Neuronal stem cell (in vitro differentiated cells): Measurements from ENCODE around the gene CSF3R.

Experiments used
- DNase-seq: peaks from one replicate; pipeline ENCODE4 v3.0.0-alpha.2; 2013; ENCODE audit warnings: low spot score
- H2AFZ ChIP-seq: one replicate; pipeline ENCODE4 v1.6.1; 2013; ENCODE audit warnings: mild to moderate bottlenecking, low read length, inconsistent platforms
- H2AK5ac ChIP-seq: 2 replicates; pipeline ENCODE4 v1.6.1; 2013; ENCODE audit warnings: low read depth, mild to moderate bottlenecking, inconsistent platforms, low read length, moderate library complexity, mixed read lengths
- H2BK120ac ChIP-seq: 2 replicates; pipeline ENCODE4 v1.6.1; 2013; ENCODE audit warnings: low read depth, mild to moderate bottlenecking, inconsistent platforms, low read length, moderate library complexity, mixed read lengths
- H2BK12ac ChIP-seq: one replicate; pipeline ENCODE4 v1.6.1; 2013; ENCODE audit warnings: low read length, inconsistent platforms
- H2BK15ac ChIP-seq: 2 replicates; pipeline ENCODE4 v1.6.1; 2013; ENCODE audit warnings: mild to moderate bottlenecking, low read length, inconsistent platforms, mixed read lengths
- H2BK5ac ChIP-seq: one replicate; pipeline ENCODE4 v1.6.1; 2013; ENCODE audit warnings: inconsistent platforms, mild to moderate bottlenecking, low read length, moderate library complexity
- H3K14ac ChIP-seq: one replicate; pipeline ENCODE4 v1.6.1; 2013; ENCODE audit warnings: low read length, inconsistent platforms
- H3K18ac ChIP-seq: 2 replicates; pipeline ENCODE4 v1.6.1; 2013; ENCODE audit warnings: low read length, inconsistent platforms
- H3K23ac ChIP-seq: 2 replicates; pipeline ENCODE4 v1.6.1; 2013; ENCODE audit warnings: low read depth, mild to moderate bottlenecking, mixed read lengths, low read length, inconsistent platforms; ENCODE audit not compliant: poor library complexity
- H3K27ac ChIP-seq: replicated peaks from 3 replicates; pipeline ENCODE4 v1.5.1; 2013; ENCODE audit warnings: low read length, inconsistent platforms
- H3K27me3 ChIP-seq, 3 experiments: 2 replicates each; pipeline ENCODE4 v1.6.1; 2013; ENCODE audit warnings: low read length in 3 of 3, mild to moderate bottlenecking in 2 of 3, inconsistent platforms in 1 of 3, low read depth in 1 of 3, mixed read lengths in 1 of 3, moderate library complexity in 1 of 3; ENCODE audit not compliant: control insufficient read depth in 3 of 3, insufficient read depth in 3 of 3
- H3K36me3 ChIP-seq, 2 donors: replicated peaks in 1 of 2; 2 replicates each; pipeline ENCODE4 v1.6.1; 2013; ENCODE audit warnings: low read length in 2 of 2; ENCODE audit not compliant: control insufficient read depth in 2 of 2, insufficient read depth in 2 of 2
- H3K4ac ChIP-seq: 2 replicates; pipeline ENCODE4 v1.6.1; 2013; ENCODE audit warnings: inconsistent platforms, mild to moderate bottlenecking, low read length, moderate library complexity
- H3K4me1 ChIP-seq, 2 donors: 1 replicate in 1 of 2; 2 replicates in 1 of 2; pipeline ENCODE4 v1.6.1; 2013; ENCODE audit warnings: low read length in 2 of 2, low read depth in 1 of 2; ENCODE audit not compliant: control insufficient read depth in 2 of 2, insufficient read depth in 1 of 2
- H3K4me2 ChIP-seq: one replicate; pipeline ENCODE4 v1.6.1; 2013; ENCODE audit warnings: mild to moderate bottlenecking, low read length, inconsistent platforms; ENCODE audit not compliant: insufficient read depth, poor library complexity, severe bottlenecking
- H3K4me3 ChIP-seq, 2 donors: 2 replicates each; pipeline ENCODE4 v1.5.1; 2013; ENCODE audit warnings: low read length in 2 of 2, mild to moderate bottlenecking in 2 of 2, inconsistent platforms in 1 of 2, moderate library complexity in 1 of 2
- H3K79me1 ChIP-seq: one replicate; pipeline ENCODE4 v1.6.1; 2013; ENCODE audit warnings: low read depth, mild to moderate bottlenecking, inconsistent platforms, low read length, moderate library complexity
- H3K9ac ChIP-seq: one replicate; pipeline ENCODE4 v1.6.1; 2013; ENCODE audit warnings: mild to moderate bottlenecking, low read depth, low read length, inconsistent platforms; ENCODE audit not compliant: poor library complexity
- H3K9me3 ChIP-seq, 2 donors: replicated peaks in 1 of 2; 2 replicates each; pipeline versions ENCODE3 to v1.6.1; 2013; ENCODE audit warnings: low read length in 2 of 2, mild to moderate bottlenecking in 2 of 2, inconsistent platforms in 1 of 2, low read depth in 1 of 2, mixed read lengths in 1 of 2, moderate library complexity in 1 of 2; ENCODE audit not compliant: control insufficient read depth in 2 of 2, insufficient read depth in 1 of 2
- H4K8ac ChIP-seq: one replicate; pipeline ENCODE4 v1.6.1; 2013; ENCODE audit warnings: low read depth, mild to moderate bottlenecking, inconsistent platforms, low read length, moderate library complexity
- H4K91ac ChIP-seq: one replicate; pipeline ENCODE4 v1.6.1; 2013; ENCODE audit warnings: low read length, low read depth, mild to moderate bottlenecking, inconsistent platforms; ENCODE audit not compliant: poor library complexity
- WGBS, 2 donors: extraction: QIAGEN DNeasy Blood & Tissue Kit; methylation state at CpG; one replicate each; pipeline ENCODE4 v1.1.7; 2013; ENCODE audit warnings: missing lambda C conversion rate in 2 of 2, mixed read lengths in 1 of 2; ENCODE audit not compliant: insufficient read length in 2 of 2, insufficient replicate concordance in 1 of 2; ENCODE audit errors: extremely low coverage in 2 of 2; 5-methylcytosine and 5-hydroxymethylcytosine counted together

CSF3R gene

DNA sequence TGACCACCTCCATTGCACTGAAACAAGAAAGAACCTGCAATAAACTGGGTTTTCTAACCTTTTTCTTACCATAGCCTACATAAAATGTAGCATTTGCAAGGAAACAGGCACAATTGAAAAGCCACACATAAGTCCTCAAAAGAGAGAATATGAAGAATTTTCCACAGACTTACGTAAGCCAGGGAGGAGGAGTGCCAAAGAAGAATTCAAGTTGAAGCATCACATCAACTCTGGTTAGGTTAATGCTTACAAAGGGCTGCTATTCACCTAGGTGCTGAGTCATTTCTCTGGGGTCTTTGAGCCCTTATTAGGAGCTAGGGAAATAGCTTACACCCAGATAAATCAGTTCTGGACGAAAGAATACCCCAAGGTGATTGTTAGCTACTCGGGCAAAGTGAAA, 42.1 kb downstream of the CSF3R start:
- Histone ChIP-seq H3K4ac (no peak overlapping the region), H3K23ac (no peak overlapping the region), H2BK120ac (no peak overlapping the region), H2AFZ (no peak overlapping the region), H3K4me2 (no peak overlapping the region), H4K8ac (no peak overlapping the region), H3K9me3 (no peaks in the 10 kb centered on the region), H3K79me1 (no peaks in the 10 kb centered on the region), H2BK5ac (no peak overlapping the region), H2BK12ac (no peak overlapping the region), H3K4me1 (peaks cover 4 to 5% of the 10 kb centered on the region in 2 donors), H3K27me3 (no peaks in the 10 kb centered on the region), H3K14ac (no peak overlapping the region), H3K36me3 (peaks cover 4 to 22% of the 10 kb centered on the region in 2 donors), H2BK15ac (no peak overlapping the region), H3K18ac (no peak overlapping the region), H3K27ac (no peak overlapping the region), H4K91ac (no peak overlapping the region), H3K9ac (no peak overlapping the region), H3K4me3 (no peak overlapping the region), H2AK5ac (no peak overlapping the region)
- no CpG with 5 or more reads among the region's 3 CpGs for WGBS, 2 donors
- DNase-seq, result no peak

- H3K4me1 ChIP-seq, result peaks cover 4 to 5% of the 10 kb centered on the region in 2 donors
- no peak overlapping the region for H2AK5ac ChIP-seq
- peaks cover 4 to 22% of the 10 kb centered on the region in 2 donors for H3K36me3 ChIP-seq
- H3K23ac ChIP-seq, result no peak overlapping the region
- no peak overlapping the region for H4K91ac ChIP-seq
- no peaks in the 10 kb centered on the region for H3K9me3 ChIP-seq
- no peak overlapping the region for H3K4ac ChIP-seq
- no peak overlapping the region for H2BK15ac ChIP-seq
- H3K79me1 ChIP-seq, result no peaks in the 10 kb centered on the region
- DNase-seq, result no peak
- H3K4me2 ChIP-seq, result no peak overlapping the region
- H3K14ac ChIP-seq, result no peak overlapping the region
- no peak overlapping the region for H3K18ac ChIP-seq
- no peak overlapping the region for H2BK120ac ChIP-seq
- H3K27ac ChIP-seq, result no peak overlapping the region
- H2AFZ ChIP-seq, result no peak overlapping the region
- no peak overlapping the region for H4K8ac ChIP-seq
- no CpG with 5 or more reads among the region's 3 CpGs for WGBS, 2 donors
- H3K9ac ChIP-seq, result no peak overlapping the region
- no peak overlapping the region for H2BK12ac ChIP-seq
- H2BK5ac ChIP-seq, result no peak overlapping the region
- no peaks in the 10 kb centered on the region for H3K27me3 ChIP-seq
- H3K4me3 ChIP-seq, result no peak overlapping the region
These were observed 42.7 kb downstream of the CSF3R start for GRCh38 chr1:36440044-36440443.

- Histone ChIP-seq H4K8ac (no peak overlapping the region), H3K9me3 (no peaks in the 10 kb centered on the region), H3K79me1 (no peaks in the 10 kb centered on the region), H4K91ac (no peak overlapping the region), H2AFZ (no peak overlapping the region), H3K27me3 (no peaks in the 10 kb centered on the region), H3K4ac (no peak overlapping the region), H3K4me2 (no peak overlapping the region), H3K27ac (no peak overlapping the region), H3K36me3 (peaks cover 4 to 22% of the 10 kb centered on the region in 2 donors), H2BK5ac (no peak overlapping the region), H3K23ac (no peak overlapping the region), H2BK120ac (no peak overlapping the region), H3K18ac (no peak overlapping the region), H3K4me1 (peaks cover 0 to 2% of the 10 kb centered on the region in 2 donors), H2BK15ac (no peak overlapping the region), H3K4me3 (no peak overlapping the region), H3K14ac (no peak overlapping the region), H2AK5ac (no peak overlapping the region), H3K9ac (no peak overlapping the region), H2BK12ac (no peak overlapping the region)
- DNase-seq, result no peak
- no CpG with 5 or more reads among the region's 4 CpGs for WGBS, 2 donors
These were observed 44.0 kb downstream of the CSF3R start for GRCh38 chr1:36438715-36439114.

- H3K4ac ChIP-seq, result no peak overlapping the region
- no peak overlapping the region for H4K8ac ChIP-seq
- H3K27me3 ChIP-seq, result no peaks in the 10 kb centered on the region
- no peak overlapping the region for H3K27ac ChIP-seq
- H3K18ac ChIP-seq, result no peak overlapping the region
- H2AK5ac ChIP-seq, result no peak overlapping the region
- H3K4me3 ChIP-seq, result no peak overlapping the region
- no peak overlapping the region for H2BK120ac ChIP-seq
- no peaks in the 10 kb centered on the region for H3K79me1 ChIP-seq
- peaks cover 0 to 2% of the 10 kb centered on the region in 2 donors for H3K4me1 ChIP-seq
- H3K9me3 ChIP-seq, result no peaks in the 10 kb centered on the region
- H3K4me2 ChIP-seq, result no peak overlapping the region
- H3K36me3 ChIP-seq, result peaks cover 6 to 35% of the 10 kb centered on the region in 2 donors
- no peak for DNase-seq
- no peak overlapping the region for H3K23ac ChIP-seq
- no CpG with 5 or more reads among the region's 1 CpG for WGBS, 2 donors
- H4K91ac ChIP-seq, result no peak overlapping the region
- H2BK5ac ChIP-seq, result no peak overlapping the region
- no peak overlapping the region for H3K9ac ChIP-seq
- H2BK15ac ChIP-seq, result no peak overlapping the region
- no peak overlapping the region for H2BK12ac ChIP-seq
- no peak overlapping the region for H2AFZ ChIP-seq
- no peak overlapping the region for H3K14ac ChIP-seq
These were observed 45.9 kb downstream of the CSF3R start for GRCh38 chr1:36436821-36437220.
